GM21360 (cell line): ENCODE measurements around the gene PLPP3.

Experiments used
- ATAC-seq: cut with Tn5 transposase; IDR thresholded peaks from one replicate; pipeline ENCODE4 v1.9.1; 2021; ENCODE audit warnings: mild to moderate bottlenecking, moderate library complexity; ENCODE audit not compliant: unreplicated experiment

The PLPP3 gene

DNA sequence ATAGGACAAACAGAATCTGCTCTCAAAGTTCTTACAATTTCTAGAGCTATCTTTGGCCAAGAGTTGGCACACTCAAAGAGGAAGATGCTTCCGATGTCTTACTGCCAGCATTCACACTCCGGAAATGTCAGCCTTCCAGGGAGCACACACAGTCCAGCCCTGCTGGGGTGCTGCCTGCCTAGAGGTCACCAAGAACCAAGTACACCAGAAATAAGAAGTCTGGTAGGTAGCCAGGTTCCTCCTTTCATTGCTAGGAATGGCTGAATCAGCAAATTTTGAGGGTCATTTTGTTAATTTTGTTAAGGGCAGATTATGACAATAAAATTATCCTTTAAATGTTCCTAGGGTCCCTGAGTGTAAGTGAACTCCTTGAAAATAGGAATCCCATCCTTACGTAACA lies 77.5 kb downstream of the PLPP3 start:
- no peak for ATAC-seq

DNA sequence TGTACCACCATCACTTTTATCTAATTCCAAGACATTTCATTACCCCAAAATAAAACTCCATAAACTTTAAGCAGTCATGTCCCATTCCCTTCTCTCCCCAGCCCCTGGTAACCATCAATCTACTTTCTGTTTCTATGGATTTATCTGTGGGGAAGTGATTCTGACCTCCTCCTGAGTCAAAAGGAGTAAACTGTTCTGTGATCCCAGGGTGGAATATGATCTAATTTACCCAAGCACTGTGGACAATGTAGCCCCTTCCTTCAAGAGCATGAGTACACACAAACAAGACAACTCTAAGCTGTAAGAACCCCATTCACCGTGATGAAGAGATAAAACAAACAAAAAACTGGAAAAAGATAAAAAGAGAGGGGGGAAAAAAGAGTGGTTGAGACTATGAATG lies 77.9 kb downstream of the PLPP3 start:
- no peak for ATAC-seq

DNA sequence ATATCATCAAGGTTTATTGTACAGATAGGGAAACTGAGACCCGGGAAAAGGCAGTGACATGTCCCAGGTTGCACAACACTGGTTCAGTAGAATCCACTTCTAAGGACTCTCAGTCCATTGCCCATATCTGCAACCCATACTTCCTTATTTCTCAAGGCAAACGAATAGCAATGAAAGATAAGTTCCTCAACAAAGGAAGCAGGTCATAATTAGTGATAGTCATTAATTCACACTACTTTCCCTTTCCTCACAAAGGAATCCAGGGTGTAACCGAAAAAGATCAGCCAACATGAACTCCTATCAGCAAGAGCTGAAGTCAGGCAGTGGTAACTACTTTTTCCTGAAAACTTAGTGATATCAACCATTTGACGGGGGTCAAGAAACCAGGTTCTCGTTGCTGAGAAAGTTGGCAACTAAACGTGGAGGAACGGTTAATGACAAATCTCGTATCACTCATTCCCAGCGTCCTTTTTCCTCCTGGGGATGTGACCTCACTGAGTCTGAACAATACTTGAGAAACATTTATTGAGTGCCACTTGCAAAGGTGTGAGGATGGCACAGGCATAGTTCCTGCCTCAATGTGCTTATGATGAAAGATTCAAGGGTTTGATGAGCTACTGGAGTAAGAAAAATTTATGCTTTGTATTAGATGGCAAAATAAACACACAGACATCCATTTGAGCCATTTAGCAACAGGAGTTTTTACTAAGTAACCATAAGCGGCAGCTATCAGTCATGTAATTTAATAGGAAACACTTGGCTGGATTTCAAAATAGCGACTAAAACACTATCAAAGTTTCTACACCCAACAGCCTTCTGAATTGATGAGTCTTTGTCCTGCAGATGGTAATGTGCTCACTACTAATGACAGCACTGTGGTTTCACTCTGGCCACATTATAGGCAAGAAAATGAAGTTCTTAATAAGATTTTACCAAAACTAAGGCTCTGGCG lies 82.3 kb downstream of the PLPP3 start:
- ATAC-seq, result no peak

DNA sequence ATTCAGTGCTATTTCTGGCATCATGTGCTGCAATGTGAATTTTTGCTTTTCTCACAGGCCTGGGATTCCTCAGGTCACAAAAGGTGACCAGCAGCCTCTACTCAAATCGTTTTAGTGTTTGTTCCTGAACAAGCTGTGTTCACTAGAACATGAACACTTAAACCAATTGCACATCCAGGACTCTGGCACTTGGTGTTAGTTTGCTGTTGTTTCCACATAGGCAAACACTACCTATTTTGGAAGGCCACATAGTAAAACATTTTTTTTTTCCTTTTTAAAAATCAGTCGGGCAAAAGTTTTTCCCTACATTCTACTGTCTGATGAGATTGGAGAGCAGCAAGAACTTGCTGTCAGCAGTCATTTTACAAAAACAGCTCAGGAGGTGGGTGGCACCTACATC lies 83.2 kb downstream of the PLPP3 start:
- ATAC-seq, result no peak

DNA sequence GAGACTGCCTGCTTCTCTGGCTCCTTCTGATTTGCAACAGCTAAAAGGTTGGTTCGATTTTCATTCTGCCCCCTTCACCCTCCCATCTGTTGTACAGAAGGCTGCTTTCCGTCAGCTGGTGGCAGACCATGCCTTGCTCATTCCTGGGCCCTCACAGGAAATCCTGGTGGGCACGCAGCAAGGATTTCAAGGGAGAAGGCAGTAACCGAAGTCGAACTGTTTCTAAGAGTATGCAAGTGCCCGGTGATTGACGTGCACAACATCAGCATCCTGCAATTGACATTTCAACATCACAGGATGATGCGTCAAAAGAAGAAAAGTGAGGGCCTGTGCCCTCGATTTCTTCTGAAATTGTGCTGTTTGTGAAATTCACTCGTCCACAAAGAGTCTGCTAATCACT lies 83.8 kb downstream of the PLPP3 start:
- no peak for ATAC-seq

DNA sequence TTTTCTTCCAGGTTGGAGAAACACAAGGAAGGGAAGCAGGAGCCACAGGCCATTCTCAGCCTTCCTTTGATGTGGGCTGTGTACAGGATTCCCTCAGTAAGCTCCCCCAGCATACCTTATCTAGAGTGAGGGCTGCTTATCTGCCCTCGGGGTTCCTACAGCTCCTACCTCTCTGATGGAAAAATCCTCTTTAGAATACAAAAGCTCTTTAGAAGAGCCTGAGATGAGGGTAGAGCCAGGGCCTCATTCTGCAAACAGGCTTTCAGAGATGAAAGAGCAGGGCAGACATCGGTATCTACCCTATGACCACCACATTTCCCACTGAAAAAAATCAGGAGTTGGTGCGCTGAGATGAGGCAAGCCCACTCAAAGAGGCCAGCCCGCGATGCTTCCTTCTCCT lies 85.1 kb downstream of the PLPP3 start:
- no peak for ATAC-seq

DNA sequence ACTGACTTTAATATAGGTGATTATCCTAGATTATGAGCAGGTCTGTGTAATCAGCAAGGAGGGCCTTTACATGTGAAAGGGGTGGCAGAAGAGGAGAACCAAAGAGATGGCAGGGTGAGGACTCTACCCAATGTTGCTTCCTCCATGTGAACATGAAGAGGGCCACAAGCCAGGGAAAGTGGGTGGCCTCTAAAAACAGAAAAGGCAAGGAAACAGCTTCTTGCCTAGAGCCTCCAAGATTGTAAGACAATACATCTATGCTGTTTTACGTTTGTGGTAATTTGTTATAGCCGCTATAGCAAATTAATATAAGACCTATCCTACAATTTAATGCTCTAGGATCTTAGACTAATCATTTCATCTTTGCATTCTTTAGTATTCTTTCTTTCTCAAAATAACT lies 85.5 kb downstream of the PLPP3 start:
- no peak for ATAC-seq

DNA sequence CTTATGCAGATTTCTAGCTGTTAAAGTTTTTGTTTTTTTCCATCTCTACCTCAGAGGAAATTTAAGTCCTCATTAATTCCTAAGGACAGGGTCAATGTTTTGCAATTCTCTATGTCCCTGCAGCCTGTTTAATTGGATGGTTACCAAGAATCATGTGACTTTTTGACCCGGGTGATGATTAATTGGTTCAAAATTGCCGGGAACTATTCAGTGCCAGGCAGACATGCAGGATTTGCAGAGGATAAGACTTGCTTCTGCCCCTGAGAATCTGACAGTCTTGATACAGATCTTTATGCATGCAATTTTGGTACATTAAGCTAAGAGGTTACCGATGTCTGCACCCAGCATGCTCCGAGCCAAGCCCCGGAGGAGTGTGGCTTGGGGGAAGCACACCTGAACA lies 87.9 kb downstream of the PLPP3 start:
- no peak for ATAC-seq

DNA sequence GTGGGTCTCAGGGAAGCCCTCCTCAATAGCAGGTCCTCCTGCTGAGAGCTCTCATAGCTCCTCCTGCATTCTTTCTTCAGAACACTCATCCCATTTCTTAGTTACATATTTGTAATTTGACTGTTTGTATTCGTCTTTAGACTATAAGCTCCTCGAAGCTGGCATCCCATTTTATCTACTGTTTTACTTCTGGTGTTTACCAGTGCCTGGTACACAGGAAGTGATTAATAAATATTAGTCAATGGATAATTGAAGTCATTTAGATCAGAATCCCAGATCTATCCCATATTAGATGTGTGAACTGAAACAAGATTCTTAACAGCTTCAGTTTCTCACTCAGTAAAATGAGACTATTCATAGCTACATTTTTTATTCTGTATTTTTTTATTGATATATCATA lies 88.7 kb downstream of the PLPP3 start:
- ATAC-seq, result no peak

DNA sequence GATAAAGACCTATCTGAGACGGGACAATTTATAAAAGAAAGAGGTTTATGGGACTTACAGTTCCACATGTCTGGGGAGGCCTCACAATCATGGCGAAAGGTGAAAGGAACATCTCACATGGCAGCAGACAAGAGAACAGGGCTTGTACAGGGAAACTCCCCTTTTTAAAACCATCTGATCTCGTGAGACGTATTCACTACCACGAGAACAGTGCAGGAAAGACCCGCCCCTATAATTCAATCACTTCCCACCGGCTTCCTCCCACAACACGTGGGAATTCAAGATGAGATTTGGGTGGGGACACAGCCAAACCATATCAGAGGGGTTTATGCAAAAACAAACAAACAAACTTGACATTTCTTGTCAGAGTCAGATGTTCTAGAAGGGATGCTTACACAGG lies 89.7 kb downstream of the PLPP3 start:
- ATAC-seq, result no peak

DNA sequence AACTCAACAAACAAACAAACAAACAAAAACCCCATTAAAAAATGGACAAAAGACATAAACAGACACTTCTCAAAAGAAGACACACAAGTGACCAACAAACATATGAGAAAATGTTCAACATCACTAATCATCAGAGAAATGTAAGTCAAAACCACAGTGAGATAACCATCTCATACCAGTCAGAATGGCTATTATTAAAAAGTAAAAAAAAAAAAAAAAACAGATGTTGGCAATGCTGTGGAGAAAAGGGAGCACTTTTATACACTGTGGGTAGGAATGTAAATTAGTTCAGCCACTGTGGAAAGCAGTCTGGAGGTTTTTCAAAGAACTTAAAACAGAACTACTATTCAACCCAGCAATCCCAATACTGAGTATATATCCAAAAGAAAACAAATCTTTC lies 94.7 kb downstream of the PLPP3 start:
- ATAC-seq, result no peak

DNA sequence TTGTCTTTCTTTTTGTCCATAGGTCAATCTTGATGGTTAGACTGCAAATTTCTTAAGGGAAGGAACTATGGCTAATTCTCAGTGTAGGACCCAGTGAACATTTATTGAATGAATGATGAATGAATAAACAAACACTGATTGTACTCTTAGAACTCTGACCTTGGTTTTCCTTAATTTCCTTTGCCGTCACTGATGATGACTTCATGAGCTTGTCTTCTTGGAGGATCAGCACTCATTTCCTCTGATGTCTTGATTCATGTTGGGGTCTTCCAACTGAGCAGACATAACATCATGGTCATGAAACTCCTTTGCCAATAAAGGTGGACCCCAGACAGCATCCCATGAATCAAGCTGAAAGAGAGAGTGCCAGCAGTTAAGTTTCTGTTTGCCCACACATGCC lies 96.3 kb downstream of the PLPP3 start:
- no peak for ATAC-seq

DNA sequence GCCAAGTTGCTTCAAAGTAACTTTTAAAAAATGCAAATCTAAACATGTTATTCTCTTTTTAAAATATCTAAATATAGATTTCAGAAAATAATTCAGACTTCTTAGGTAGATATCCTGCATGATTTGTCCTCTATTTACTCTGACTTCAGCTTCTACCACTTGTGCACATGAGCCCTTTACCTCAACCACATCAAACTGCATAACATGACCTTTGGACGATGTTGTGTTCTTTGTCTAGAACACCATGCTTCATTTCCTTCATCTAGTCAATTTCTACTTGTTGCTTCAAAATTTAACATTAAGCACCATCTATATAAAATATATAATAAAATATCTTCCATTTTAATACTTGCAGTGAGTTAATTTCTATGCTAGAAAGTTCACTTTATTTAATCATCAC lies 96.9 kb downstream of the PLPP3 start:
- no peak for ATAC-seq

DNA sequence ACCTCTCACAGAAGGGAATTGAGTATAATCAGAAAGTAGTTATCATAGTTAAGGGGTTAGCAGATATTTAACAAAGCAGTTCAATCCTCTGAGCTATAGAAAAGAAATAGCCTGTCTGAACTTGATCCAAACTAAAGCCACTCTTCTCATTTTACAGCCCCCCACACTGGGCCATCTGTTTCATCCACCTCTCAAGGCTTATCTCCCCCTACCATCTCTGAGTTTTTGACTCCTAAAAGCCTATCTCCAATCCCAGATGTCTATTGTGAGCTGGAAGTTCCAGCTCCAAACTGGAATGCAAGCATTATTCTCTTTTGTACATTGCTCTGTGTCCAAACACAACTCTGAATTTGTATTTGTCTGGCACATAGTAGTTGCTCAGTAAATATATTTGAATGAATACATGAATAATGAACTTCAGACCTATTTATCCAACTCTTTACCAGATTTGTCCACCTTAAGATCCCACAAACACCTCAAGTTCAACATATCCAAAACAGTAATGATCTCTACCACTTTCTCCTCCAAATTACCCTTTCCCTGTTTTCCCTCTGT lies 98.1 kb downstream of the PLPP3 start:
- ATAC-seq, result no peak

DNA sequence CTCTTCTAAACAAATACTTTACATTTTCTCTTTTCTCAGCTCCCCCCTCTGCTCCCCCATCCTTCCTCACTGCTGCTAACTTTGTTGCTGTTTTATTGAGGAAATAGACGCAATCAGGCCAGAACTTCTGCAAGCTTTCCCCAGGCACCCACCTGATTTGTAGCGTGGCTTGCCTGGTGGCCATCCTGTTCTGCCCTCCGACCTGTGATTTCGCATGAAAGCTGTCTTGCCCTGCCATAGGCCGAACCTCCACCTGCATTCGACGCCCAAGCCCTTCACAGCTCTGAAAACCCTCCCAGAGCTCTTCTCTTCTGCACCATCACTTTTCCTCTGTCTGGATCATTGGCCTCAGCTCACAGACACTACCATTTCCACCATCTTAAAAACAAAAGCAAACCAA lies 100.6 kb downstream of the PLPP3 start:
- ATAC-seq, result no peak

DNA sequence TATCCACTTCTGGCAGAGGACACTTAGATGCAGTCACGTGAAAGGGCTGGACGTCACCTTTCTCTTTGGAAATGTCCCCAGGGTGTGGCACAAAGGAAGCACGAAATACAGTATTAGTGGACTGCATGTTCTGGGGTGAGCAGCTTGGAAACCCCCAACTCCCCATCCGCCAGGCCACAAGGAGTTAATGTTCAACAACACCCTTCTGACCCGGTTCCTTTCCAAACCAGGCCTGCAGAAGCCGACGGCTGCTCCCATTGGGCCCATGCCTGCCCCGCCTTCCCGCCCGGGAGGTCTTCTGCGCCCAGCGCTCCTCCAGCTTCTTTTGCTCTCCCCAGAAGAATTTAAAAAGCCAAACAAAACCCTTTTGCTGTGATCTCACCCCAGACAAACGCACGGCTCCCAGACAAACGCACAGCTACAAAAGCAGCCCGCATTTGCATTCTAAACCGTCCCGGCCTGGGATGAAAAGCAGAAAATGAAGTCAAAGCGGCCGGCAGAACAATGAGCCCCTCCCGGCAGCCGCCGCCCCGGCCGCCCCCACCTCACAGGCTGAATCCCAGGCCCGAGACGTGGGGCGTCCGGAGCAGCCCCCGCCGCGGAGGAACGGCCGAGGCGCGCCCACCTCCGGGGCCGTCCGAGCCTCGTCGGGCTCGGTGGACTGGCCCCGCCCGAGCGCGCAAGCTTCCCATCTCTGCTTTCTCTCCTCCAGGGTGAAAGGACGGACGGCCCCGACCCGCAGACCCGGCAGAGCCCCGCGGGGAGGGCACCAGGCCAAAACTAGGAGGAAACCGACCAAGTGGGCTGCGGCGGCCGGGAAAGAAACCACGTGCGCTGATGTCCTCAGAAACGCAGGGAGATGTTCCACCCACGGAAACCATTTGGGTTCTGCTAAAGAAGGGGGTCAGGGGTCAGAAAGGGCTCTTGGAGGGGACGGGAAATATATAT lies 101.9 kb downstream of the PLPP3 start:
- ATAC-seq, result no peak

DNA sequence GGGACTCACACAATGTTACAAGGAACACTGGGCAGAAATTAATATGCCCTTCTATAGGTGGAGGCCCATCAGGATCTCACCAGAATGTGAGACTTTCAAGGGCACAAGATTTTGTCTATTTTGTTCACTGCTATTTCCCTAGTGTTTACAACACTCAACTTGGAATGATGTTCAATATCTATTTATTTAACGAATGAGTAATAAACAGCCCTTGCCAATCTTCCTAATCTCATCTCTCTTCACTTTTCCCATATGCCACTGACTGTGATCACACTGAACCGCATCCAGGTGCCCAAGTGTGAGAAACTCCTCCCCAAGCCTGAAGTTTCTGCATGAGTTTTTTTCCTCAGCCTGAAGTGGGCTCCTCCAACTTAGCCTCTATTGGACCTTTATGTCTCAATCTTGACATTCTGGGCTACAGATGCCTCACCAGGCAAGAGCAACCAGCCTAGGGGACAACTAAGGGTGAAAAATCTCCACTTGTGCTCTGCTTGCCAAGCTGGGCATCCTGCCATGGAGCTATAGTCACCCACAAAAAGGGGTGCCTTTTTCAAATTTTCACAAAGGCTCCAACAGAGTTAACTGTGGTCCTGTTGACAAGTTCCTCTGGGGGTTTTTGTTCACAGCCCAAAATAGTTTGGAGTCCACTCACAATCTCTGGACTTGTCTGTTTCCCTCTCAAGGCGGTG lies 105.6 kb downstream of the PLPP3 start:
- no peak for ATAC-seq

DNA sequence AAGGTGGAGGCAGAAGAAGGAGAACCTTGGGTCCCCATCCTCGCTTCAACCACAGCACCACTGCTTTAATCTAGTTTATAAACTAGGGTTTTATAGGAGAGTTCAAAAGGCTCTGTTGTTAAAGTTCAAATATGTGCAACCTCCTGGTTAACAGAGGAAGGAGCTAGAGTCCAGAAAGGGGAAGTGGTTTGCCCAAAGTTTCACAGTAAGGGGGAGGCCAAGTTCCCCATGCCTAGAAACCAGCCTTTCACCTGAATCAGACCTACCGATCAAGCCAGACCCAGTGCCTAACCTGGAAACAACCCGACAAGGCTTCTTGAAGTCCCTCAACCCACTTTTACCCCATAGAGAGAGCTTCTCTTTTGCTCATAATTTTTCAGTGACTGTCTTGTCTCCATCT lies 106.5 kb downstream of the PLPP3 start:
- ATAC-seq, result peak; percentile 95

DNA sequence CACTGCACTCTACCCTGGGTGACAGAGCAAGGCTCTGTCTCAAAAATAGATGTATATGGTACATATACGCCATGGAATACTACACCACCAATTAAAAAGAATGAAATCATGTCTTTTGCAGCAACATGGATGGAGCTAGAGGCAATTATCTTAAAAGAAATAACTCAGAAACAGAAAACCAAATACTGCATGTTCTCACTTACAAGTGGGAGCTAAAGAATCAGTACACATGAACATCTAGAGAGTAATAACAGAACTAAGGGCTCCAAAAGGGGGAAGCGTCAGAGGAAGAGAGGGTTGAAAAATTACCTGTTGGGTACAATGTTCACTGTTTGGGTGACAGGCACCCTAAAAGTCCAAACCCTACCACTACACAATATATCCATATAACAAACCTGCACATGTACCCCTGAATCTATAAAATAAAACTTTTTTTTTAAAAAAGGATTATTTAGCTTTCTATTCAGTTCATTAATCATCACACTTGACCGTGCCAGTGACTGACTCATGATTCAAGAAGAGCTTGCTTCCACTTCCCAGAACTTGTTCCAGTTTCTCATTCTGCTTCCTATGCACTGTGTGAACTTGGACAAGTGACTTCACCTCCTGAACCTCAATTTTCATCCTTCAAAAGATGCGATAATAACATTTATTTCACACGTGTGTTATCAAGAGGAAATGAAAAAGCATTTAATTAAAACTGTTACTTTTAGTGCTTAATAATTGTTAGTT lies 109.6 kb downstream of the PLPP3 start:
- ATAC-seq, result no peak

DNA sequence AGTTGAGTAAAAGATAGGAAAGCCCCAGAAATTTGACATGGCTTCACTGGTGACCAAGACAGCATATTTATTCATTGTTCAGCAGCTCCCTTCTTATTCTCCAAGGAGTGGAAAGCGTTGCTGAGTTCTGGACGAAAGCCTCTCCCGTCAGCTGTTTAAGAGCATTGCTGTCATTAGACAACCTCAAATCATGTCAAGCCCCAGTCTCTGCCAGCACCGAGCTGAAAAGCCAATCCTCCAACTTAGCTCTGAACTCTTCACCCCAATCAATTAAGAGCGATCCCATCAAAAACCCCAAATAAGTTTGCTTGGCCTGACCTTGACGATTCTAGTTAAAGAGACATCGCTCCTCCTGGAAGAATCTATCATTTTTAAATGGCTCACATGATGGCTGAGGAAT lies 110.8 kb downstream of the PLPP3 start:
- no peak for ATAC-seq
